PC-9 (cell line): Measurements from ENCODE around the gene SRC. TPM values are rescaled to one million over a fixed set of nuclear protein-coding genes. Genes with fewer than 3 reads are reported as not detected.

ENCODE experiments used
- BruUV-seq: library from RNA; stranded (reverse); fragments of 400-500 nt; replicated peaks from 2 replicates; lab custom pipeline; 2021; lab: Mats Ljungman, UMichigan
- CTCF ChIA-PET: fragments of 300-600 bp; sonication (Branson Sonifier 250); formaldehyde crosslinking; loops from one replicate; lab custom pipeline; 2022; ENCODE audit warnings: antibody characterized with exemption; lab: Charles Lee
- POLR2A ChIA-PET: fragments of 300-600 bp; sonication (Branson Sonifier 250); formaldehyde crosslinking; loops from one replicate; lab custom pipeline; 2022; ENCODE audit warnings: antibody characterized with exemption; ENCODE audit not compliant: unreplicated experiment; lab: Charles Lee
- DNase-seq, 2 experiments: peaks; one replicate each; pipeline versions ENCODE4 v3.0.0 to v3.0.0-alpha.2; 2015 to 2022; ENCODE audit warnings: mixed read lengths in 1 of 2
- H2AFZ ChIP-seq: fragments of 200-600 bp; sonication (generic); 2 replicates; pipeline ENCODE4 v1.8.1; 2017; ENCODE audit warnings: antibody characterized with exemption
- H3F3A ChIP-seq: fragments of 200-600 bp; sonication (generic); 2 replicates; pipeline ENCODE4 v1.8.1; 2017; ENCODE audit warnings: antibody characterized with exemption, mild to moderate bottlenecking, low read depth; ENCODE audit not compliant: insufficient read depth
- H3K27ac ChIP-seq: fragments of 200-600 bp; sonication (generic); 2 replicates; pipeline ENCODE4 v1.6.1; 2016; ENCODE audit warnings: mixed run types
- H3K27me3 ChIP-seq: fragments of 200-600 bp; sonication (generic); 2 replicates; pipeline ENCODE4 v1.6.1; 2016; ENCODE audit warnings: low read depth, mixed run types; ENCODE audit not compliant: insufficient read depth
- H3K36me3 ChIP-seq: fragments of 200-600 bp; sonication (generic); 2 replicates; pipeline ENCODE4 v1.6.1; 2016; ENCODE audit warnings: low read depth, mixed run types
- H3K4me1 ChIP-seq: fragments of 200-600 bp; sonication (generic); replicated peaks from 2 replicates; pipeline ENCODE4 v1.6.1; 2016; ENCODE audit warnings: mixed run types; ENCODE audit not compliant: insufficient read depth
- H3K4me2 ChIP-seq: fragments of 200-600 bp; sonication (generic); 2 replicates; pipeline ENCODE4 v1.6.1; 2017; ENCODE audit warnings: mixed run types
- H3K4me3 ChIP-seq: fragments of 200-600 bp; sonication (generic); 2 replicates; pipeline ENCODE4 v1.6.1; 2016; ENCODE audit warnings: mixed run types
- H3K79me2 ChIP-seq: fragments of 200-600 bp; sonication (generic); 2 replicates; pipeline ENCODE4 v1.6.1; 2017; ENCODE audit warnings: low read depth, mixed run types
- H3K9me2 ChIP-seq: fragments of 200-600 bp; sonication (generic); 2 replicates; pipeline ENCODE4 v1.8.1; 2017; ENCODE audit warnings: mild to moderate bottlenecking; ENCODE audit not compliant: insufficient read depth
- H3K9me3 ChIP-seq: fragments of 200-600 bp; sonication (generic); 2 replicates; pipeline ENCODE4 v1.8.1; 2016; ENCODE audit warnings: low read depth; ENCODE audit not compliant: insufficient read depth
- H4K20me1 ChIP-seq: fragments of 200-600 bp; sonication (generic); 2 replicates; pipeline ENCODE4 v1.8.1; 2017; ENCODE audit not compliant: insufficient read depth
- EZH2 ChIP-seq: fragments of 200-600 bp; sonication (generic); IDR thresholded peaks from 2 replicates; pipeline ENCODE4 v1.8.0; 2017; ENCODE audit warnings: antibody characterized with exemption, low read depth
- intact Hi-C: fragments of 100-400 bp; cut with micrococcal nuclease; formaldehyde crosslinking; loops from one replicate; pipeline ENCODE4 v1.10.0; 2022; ENCODE audit not compliant: unreplicated experiment
- total RNA-seq: library from RNA; stranded (reverse); gene quantifications from 2 replicates; pipeline ENCODE4 v1.2.3, GENCODE V29; 2021
- TF ChIP-seq, protein P1 (sequence below): fragments of 200-600 bp; sonication (generic); conservative IDR thresholded peaks from 2 replicates; pipeline ENCODE4 v1.6.1; 2017; ENCODE audit warnings: mixed run types, antibody characterized with exemption, mild to moderate bottlenecking, moderate library complexity

SRC gene
- total RNA-seq, 1 experiment from 2014 or later: 58.4 TPM

DNA sequence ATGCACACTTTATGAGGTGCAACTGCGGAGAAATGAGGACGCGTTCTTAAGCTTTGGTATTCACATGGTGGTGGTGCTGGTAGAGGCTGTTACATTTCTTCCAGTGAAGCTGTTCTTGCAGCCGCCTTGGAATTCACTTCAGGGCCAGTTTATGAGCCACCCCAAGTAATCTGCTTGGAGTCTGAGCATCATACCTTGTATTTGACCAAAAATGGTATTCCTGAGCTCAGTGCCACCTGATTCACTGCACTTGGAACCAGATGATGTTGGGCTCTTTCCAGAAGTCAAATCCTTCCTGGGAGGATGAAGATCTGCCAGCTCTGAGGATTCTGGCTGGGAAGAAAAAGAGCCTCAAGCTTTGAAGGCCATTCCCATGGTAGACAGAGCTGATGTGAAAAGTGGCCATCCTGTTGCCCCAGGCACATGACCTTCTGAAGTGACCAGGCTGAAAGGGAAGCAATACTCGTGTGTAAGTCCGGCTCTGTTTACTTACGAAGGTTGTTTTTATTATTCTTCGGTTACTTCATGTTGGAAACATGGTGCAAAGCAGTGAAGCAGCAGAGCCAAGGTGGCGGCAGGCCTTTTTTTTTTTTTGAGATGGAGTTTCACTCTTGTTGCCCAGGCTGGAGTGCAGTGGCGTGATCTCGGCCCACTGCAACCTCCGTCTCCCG, 48.7 kb upstream of the SRC start:
- Histone ChIP-seq H3F3A (peaks cover 22% of the 10 kb centered on the region; the same call in 1 of the 2 replicates), H3K79me2 (peaks cover 51% of the 10 kb centered on the region), H3K36me3 (peaks cover 15% of the 10 kb centered on the region; the same call in 1 of the 2 replicates), H3K9me2 (no peaks in the 10 kb centered on the region), H3K27me3 (no peaks in the 10 kb centered on the region), H3K9me3 (no peaks in the 10 kb centered on the region), H3K4me1 (peaks cover 23% of the 10 kb centered on the region), H3K4me2 (no peak overlapping the region), H4K20me1 (peaks cover 10% of the 10 kb centered on the region), H3K27ac (no peak overlapping the region), H2AFZ (no peak overlapping the region), H3K4me3 (no peak overlapping the region)
- DNase-seq: no peak
- no TSS peak for BruUV-seq
- intact Hi-C loops: no loop called here
- no peak for TF ChIP-seq EZH2
- TF ChIP-seq, protein P1, sequence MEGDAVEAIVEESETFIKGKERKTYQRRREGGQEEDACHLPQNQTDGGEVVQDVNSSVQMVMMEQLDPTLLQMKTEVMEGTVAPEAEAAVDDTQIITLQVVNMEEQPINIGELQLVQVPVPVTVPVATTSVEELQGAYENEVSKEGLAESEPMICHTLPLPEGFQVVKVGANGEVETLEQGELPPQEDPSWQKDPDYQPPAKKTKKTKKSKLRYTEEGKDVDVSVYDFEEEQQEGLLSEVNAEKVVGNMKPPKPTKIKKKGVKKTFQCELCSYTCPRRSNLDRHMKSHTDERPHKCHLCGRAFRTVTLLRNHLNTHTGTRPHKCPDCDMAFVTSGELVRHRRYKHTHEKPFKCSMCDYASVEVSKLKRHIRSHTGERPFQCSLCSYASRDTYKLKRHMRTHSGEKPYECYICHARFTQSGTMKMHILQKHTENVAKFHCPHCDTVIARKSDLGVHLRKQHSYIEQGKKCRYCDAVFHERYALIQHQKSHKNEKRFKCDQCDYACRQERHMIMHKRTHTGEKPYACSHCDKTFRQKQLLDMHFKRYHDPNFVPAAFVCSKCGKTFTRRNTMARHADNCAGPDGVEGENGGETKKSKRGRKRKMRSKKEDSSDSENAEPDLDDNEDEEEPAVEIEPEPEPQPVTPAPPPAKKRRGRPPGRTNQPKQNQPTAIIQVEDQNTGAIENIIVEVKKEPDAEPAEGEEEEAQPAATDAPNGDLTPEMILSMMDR: no peak
- ChIA-PET POLR2A (interaction anchor here (0.5 kb wide), 1 partner anchor 49 kb away, joined by 4 read pairs; the partner anchor contains the start of gene SRC), CTCF (no interaction called here)

DNA sequence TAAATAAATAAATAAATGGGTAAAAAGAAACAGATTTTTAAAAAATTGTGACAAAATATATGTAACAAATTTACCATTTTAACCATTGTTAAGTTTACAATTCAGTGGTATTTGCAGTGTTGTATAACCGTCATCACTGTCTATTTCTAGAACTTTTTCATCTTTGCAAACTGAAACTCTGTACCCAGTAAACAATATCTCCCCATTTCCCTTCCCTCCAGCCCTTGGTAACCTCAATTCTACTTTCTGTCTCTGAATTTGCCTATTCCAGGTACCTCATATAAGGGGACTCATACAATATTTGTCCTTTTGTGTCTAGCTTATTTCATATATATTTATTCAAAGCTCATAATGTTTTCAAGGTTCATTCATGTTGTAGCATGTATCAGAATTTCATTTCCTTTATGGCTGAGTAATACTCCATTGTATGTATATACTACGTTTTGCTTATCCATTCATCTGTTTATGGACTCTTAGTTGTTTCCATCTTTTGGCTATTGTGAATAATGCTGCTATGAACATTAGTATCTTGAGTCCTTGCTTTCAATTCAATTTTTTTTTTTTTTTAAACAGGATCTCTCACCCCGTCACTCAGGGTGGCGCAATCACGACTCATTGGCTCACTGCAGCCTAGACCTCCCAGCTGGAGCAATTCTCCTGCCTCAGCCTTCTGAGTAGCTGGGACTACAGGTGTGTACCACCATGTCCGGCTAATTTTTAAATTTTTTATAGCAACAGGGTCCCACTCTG, 47.6 kb upstream of the SRC start:
- H3F3A ChIP-seq: peaks cover 22% of the 10 kb centered on the region; the same call in 1 of the 2 replicates
- ChIA-PET CTCF (interaction anchor here (0.5 kb wide), 2 partner anchors 13 to 37 kb away, joined by 3 to 4 read pairs; no protein-coding TSS in a partner anchor), POLR2A (no interaction called here)
- intact Hi-C loops: no loop called here
- H3K27ac ChIP-seq: no peak overlapping the region
- H2AFZ ChIP-seq: no peak overlapping the region
- DNase-seq: no peak
- TF ChIP-seq, protein P1: no peak
- TF ChIP-seq EZH2: no peak
- H3K79me2 ChIP-seq: peaks cover 41% of the 10 kb centered on the region
- H3K9me3 ChIP-seq: no peaks in the 10 kb centered on the region
- peaks cover 19% of the 10 kb centered on the region for H3K36me3 ChIP-seq
- peaks cover 10% of the 10 kb centered on the region for H4K20me1 ChIP-seq
- H3K4me2 ChIP-seq: no peak overlapping the region
- H3K4me3 ChIP-seq: no peak overlapping the region
- no peaks in the 10 kb centered on the region for H3K9me2 ChIP-seq
- BruUV-seq: no TSS peak
- H3K4me1 ChIP-seq: peaks cover 23% of the 10 kb centered on the region
- H3K27me3 ChIP-seq: no peaks in the 10 kb centered on the region

DNA sequence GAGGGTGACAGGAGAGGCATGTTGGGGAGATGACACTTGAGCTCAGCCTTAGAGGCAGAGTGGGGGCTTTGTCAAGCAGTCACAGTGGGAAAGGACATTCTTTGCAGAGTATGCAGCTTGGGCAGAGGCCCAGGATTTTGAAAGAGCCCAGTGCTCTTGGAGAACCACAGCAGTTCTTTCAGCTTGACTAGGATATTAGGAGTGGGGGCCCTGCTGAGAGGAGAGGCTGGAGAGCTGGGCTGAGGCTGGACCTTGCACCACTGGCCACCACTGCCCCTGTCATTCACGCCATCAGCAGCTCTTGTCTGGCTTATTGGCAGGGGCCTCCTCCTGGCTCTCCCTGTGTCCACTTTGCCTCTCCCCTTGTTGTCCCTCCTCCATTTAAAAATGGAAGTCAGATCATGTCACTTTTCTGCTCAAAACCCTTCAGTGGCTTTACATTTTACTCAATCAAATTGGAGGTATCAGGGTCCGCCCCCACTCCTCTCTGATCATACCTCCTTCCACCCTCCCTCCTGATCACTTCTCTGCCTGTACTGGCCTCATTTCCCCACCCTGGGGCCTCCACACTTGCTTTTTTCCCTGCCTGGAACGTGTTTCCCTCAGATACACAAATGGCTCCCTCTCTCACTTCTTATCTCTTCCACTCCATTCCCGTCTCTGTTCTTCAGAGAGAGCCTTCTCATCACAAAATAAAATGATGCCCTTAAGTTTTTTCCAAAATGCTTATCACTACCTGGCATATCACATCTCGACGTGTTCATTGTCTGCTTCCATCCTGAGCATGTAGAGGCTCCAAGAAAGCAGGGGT, 46.0 kb upstream of the SRC start:
- Histone ChIP-seq H3K9me3 (no peaks in the 10 kb centered on the region), H3K79me2 (peaks cover 38% of the 10 kb centered on the region), H3F3A (peaks cover 10% of the 10 kb centered on the region; the same call in 1 of the 2 replicates), H3K27ac (no peak overlapping the region), H3K4me1 (peaks cover 11% of the 10 kb centered on the region), H2AFZ (no peak overlapping the region), H4K20me1 (peaks cover 5% of the 10 kb centered on the region), H3K4me3 (no peak overlapping the region), H3K4me2 (no peak overlapping the region), H3K9me2 (no peaks in the 10 kb centered on the region), H3K27me3 (no peaks in the 10 kb centered on the region), H3K36me3 (peaks cover 19% of the 10 kb centered on the region)
- TF ChIP-seq EZH2: no peak
- TF ChIP-seq, protein P1: no peak
- intact Hi-C loops: no loop called here
- DNase-seq: no peak
- no TSS peak for BruUV-seq
- ChIA-PET CTCF (no interaction called here), POLR2A (no interaction called here)
